Measurements from ENCODE around the gene ANGPT4.
A peak's percentile ranks its signal among the peaks of the same experiment; 100 is the strongest.
"Not testable (repeated sequence)": the region's sequence is repeated elsewhere in the genome, so short reads cannot be mapped to it uniquely, and the experiment has no call there.

Gene ANGPT4

DNA sequence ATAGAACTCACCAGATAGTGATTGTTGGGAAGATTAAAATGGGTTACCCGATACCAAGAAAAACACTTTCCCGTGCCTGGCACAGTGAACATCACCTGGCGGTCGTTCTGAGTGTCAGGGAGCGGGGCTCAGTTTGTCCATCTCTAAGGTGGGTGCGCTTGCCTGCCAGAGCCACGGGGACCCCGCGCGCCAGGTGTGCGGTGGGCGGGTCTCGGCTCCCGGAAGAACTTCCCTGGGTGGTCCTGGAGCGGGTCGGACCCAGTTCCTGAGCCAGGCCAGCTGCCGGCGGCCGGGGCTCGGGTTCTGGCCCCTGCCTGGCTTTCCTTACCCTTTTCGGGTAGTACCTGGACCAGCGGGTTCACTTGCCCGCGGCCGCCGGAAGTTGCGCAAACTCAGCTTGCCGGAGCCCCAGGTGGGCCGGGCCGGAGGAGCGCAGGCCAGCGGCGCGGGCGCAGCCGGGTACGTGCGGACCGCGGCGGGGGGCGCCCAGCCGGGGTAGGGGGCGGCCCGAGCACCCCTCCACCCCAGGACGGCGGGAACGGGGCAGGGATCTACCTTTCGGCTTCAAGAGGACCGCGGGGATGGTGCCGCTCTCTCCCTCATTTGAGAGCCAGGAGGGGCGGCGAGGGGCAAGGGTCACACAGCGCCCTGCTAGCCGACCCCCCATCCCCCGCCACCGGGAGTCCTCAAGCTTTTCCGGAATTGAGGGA lies 75.1 kb downstream of the ANGPT4 start:
- DNase-seq: no peak

- DNase-seq: no peak
Measured at GRCh38 chr20:840503-840857, 75.7 kb downstream of the ANGPT4 start.

- DNase-seq: no peak
Measured at GRCh38 chr20:839626-840025, 76.5 kb downstream of the ANGPT4 start.

DNA sequence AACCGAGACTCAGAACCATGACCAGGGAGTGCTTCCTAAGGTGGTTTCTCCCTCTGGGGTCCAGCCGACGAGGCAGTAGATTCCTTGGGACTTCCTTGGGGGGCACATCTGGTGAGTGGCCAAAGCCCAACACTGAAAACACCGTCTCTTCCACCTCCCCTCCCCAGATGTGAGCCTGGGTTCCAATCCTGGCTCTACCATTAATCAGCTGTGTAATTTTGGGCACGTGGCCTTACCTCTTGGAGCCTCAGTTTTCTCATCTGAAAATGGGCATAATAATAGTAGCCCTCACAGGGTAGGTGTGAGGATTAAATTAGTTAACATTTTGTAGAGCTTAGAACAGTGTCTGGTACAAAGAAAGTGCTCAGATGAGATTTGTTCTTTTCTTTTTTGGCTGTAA lies 77.1 kb downstream of the ANGPT4 start:
- DNase-seq: no peak

DNA sequence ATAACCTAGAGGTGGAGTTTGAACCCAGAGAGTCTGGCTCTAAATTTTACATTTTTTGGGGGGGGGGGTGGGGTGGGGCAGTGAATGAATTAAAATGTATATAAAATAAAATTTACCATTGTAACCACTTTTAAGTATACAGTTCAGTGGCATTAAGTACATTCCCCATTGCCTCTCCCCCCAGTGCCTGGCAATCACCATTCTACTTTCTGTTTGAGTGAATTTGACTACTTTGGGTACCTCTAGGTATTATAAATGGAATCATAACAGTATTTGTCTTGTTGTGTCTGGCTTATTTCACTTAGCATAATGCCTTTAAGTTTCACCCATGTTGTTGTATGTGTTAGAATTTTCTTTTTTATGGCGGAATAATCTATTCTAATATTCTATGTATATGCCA lies 79.9 kb downstream of the ANGPT4 start:
- no peak for DNase-seq

GRCh38 chr20:835608-836045 lies 80.5 kb downstream of the ANGPT4 start:
- no peak for DNase-seq

GRCh38 chr20:834151-834746 lies 81.9 kb downstream of the ANGPT4 start:
- no peak for DNase-seq

DNA sequence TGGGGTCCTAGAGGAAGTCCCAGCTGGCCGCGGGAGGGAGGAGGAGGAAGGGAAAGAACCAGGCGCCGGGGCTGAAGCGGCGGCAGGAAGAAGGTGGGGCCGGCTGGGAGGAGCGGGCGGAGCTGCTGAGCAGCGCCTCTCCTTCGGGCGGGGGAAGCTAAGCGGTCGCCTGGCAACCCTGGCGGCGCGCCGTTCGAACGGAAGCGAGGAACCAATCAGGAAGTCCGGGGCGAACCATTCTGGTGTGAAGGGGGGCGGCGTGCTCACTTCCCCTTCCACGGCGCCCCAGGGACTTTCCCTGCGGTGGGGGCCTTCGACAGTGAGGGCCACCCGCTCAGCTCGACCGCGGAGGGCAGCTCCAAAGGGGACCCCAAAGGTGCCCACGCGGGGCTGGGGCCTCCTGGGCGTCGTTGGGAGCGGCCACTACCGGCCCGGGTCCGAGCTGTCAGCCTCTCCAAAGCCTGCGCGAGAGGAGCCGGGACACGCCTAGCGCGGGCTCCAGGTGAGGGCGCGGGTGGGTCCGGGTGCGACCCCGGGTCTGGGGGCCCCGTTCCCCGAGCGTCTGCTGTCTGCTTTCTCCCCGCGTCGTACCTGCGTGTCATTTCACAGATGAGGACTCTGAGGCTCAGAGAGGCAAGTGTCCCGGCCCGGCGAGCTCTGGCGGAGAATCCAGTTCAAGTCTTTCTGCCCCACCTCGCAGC lies 82.5 kb downstream of the ANGPT4 start, which contains the start of gene FAM110A:
FAM110A (plus strand) TSS at position 266 of the 701 bp plus-strand sequence. CDS start 11,090 bp downstream, outside the sequence.
- peak; percentile 97 for DNase-seq

DNA sequence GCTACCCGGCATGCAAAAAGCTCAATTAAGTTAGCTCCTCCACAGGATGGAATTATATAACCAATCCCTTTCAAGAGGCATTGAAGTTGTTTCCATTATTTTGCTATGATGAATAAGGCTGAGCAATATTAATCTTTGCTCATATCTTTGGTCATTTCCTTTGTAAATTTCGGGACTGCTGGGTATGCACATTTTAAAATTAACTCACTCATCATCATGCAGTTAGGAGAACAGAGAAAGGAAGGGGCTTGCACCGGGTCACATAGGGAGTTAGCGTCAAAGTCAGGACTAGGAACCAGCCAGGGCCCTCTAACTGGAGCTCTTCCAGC lies 83.0 kb downstream of the ANGPT4 start:
- DNase-seq: no peak

DNA sequence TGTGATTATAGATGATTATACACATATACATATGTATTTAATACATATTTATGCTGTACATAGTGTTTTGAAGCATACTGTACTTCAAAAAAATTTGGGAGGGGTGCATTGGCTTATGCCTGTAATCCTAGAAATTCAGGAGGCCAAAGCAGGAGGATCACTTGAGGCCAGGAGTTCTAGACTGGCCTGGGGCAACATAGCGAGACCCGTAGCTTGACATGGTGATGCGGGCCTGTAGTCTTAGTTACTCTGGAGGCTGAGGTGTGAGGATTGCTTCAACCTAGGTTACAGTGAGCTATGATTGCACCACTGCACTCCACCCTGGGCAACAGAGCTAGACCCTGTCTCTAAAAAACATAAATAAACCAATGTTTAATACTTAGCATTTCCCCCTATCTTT lies 84.2 kb downstream of the ANGPT4 start:
- DNase-seq: no peak

GRCh38 chr20:831251-831650 lies 84.9 kb downstream of the ANGPT4 start:
- no peak for DNase-seq

DNA sequence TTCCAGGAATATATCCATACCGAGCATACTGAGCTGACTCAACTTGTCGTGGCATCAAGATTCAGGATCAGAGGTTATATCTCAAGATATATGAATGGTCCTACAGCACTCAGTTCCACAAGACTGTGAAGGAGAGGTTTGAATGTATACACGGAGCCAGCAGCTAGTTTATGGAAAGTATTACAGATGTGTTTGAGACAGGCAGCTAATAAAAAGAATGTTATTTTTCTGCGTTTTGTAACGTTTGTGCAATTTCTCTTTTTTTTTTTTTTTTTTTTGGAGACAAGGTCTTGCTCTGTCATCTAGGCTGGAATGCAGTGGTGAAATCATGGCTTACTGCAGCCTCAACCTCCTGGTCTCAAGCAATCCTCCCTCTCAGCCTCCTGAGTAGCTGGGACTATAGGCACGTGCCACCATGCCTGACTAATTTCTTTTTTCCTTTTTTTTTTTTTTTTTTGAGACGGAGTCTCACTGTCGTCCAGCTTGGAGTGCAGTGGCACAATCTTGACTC lies 86.1 kb downstream of the ANGPT4 start:
- no peak for DNase-seq

- no peak for DNase-seq
Measured at GRCh38 chr20:829551-829950, 86.6 kb downstream of the ANGPT4 start.

GRCh38 chr20:828987-829386 lies 87.1 kb downstream of the ANGPT4 start:
- no peak for DNase-seq

GRCh38 chr20:827981-828380 lies 88.2 kb downstream of the ANGPT4 start:
- DNase-seq: not testable (repeated sequence)

GRCh38 chr20:826695-827323 lies 89.3 kb downstream of the ANGPT4 start:
- DNase-seq: no peak

DNA sequence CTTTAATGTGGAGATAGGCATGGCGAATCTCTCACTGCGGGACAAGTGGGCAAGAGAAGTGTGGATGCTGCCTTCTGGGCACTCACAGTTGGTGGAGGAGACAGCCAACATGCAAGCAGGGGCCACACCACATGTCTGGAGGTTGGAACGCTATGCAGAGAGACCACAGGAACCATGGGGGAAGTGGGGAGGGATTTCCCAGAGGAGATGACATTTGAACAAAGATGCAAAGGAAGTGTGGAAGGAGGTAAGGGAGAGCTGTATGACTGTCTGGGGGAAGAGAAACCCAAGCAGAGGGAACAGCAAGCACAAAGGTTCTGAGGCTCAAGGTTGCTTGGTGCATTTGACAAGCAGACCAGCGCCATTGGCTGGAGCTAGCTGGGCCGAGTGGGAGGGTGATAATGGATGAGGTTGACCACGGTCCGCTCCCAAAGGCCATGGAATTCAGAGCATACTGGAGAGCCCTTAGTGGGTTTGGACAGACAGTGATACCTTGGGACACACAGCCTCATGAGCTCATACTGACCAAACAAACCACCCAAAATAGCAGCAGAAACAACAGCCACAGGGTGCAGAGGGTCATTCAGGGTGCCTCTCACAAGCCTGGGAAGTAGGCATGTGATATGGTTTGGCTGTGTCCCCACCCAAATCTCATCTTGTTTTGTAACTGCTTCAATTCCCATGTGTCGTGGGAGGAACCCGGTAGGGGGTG lies 90.3 kb downstream of the ANGPT4 start:
- no peak for DNase-seq

DNA sequence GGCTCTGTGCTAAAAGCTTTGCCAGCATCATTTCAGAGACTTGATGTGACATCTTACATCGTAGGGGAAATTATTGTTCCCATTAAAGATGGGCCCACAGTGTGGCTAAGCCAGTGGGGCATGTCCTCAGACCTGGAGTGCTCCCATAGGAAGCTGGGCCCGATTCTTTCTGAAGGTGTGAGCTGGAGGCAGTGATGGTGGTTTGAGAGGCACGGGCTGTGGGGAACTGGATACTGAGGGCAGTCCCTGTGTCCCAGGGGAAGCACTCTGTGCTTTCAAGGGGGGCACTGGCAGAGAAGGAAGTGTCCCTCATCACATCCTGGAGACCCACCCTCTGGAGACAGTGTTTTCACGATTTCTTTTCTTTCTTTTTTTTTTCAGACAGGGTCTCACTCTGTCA lies 91.2 kb downstream of the ANGPT4 start:
- DNase-seq: no peak

DNA sequence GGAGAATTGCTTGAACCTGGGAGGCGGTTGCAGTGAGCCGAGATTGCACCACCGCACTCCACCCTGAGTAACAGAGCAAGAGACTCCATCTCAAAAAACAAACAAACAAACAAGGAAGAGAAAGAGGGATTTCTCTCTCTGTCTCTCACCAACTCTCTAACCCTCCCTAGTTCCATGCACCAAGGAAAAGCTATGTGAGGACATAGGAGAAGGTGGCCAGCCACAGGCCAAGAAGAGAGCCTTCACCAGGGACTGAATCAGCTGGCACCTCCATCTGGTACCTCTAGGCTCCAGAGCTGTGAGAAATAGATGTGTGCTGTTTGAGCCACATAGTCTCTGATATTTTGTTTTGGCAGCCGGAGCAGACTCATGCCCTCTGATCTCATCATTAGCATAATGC lies 91.6 kb downstream of the ANGPT4 start:
- no peak for DNase-seq

GRCh38 chr20:823574-823902 lies 92.6 kb downstream of the ANGPT4 start:
- no peak for DNase-seq

GRCh38 chr20:822651-823573 lies 93.2 kb downstream of the ANGPT4 start:
- no peak for DNase-seq

DNA sequence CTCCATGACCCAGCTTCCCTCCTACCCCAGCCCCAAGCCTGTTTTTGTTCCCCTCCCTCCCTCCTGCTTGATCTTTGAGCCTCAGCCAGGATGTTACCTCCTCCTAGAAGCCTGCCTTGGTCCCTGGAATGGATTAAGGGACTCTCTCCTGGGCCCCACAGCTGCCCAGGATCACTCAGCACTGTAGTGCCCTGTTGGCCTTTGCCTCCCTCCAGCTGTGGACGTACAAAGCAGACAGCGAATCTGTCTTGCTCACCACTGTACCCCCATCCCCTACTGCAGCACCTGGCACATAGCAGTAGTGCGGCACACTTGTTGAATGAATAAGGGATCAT lies 94.4 kb downstream of the ANGPT4 start:
- no peak for DNase-seq
